Urothelium cell line (cell line): ENCODE data around the gene LEMD2.

Source experiments
- DNase-seq: peaks from one replicate; pipeline ENCODE4 v3.0.0; 2011; ENCODE audit warnings: low spot score, mixed read lengths
- FAIRE-seq: peaks from 2 replicates; lab custom pipeline; 2011; peaks lifted over from hg19 to GRCh38; lab: Jason Lieb, UNC

Gene LEMD2

DNA sequence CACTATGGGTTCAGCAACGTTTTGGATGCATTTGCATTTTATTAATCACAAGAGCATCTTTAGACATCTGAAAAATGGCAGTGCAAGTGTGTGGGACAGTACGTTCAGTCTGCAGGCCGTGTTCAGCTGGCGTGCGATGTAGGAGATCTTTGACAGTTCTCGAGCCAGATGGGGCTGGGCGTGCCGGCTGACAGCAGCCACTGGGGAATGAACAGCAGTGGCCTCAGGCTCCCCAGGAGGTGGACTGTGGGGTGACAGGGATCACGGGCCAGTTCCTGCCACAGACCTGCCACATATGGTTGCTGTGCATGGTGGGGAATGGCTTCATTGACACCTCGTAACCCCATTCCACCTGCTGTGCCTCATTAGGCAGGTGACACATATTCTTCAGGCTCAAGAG is 31.3 kb upstream of the LEMD2 start:
- peak; percentile 59 for FAIRE-seq
- DNase-seq, result no peak

DNA sequence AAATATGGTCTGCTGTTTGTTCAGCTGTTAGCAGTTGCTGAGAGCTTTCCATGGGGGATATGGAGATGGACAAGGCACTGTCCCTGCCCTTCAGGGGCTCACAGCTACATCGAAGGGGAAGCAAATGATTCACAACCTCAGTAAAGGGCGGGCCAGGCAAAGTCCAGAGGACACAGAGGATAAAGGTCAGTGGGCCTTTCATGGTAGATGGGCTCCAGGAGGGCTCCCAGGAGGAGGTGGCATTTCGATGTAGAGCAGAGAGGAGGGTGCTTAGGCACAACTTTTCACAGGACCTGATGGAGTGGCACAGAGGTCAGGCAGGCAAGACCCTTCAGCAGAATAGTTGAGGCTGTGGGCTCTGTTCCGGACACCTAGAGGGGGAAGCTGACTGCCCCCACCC is 30.1 kb upstream of the LEMD2 start:
- DNase-seq (no peak), FAIRE-seq (no peak)

DNA sequence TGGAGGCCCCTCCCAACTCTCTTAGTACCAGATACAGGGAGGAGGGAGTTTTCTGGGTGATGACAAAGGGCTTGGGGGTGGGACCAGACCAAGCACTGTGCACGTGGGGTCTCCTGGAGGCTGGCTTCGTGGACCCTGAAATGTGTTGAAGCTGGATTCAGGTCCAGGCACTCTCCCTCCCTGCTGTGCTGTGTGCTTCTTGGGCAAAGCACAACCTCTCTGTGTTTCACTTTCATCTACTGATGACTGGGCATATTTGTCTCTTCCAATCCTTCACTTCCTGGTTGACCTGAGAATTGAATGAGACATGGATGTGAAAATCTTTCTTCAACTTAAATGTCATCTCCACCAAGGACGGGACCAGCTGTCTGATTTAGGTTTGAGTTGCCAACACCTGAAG is 29.4 kb upstream of the LEMD2 start:
- DNase-seq (no peak), FAIRE-seq (no peak)

DNA sequence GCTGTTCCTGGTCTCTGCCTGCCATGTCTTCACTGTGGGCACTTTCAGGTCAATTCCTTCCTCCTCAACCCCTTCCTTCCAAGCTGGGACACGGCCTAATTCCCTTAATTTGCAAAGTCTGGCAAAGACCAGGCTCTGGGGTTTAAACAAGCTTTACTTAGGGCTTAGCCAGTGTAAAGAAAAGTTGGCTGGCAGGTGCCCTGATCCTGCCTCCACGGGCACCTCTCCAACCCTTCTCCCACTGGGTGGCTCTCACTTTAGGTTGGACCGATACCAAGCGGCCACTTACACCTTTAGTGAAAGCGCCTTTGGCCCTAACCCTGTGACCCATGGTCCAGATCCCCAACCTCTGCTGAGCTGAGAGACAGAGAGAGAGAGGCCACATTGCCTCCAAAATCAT is 28.6 kb upstream of the LEMD2 start:
- DNase-seq (no peak), FAIRE-seq (no peak)

DNA sequence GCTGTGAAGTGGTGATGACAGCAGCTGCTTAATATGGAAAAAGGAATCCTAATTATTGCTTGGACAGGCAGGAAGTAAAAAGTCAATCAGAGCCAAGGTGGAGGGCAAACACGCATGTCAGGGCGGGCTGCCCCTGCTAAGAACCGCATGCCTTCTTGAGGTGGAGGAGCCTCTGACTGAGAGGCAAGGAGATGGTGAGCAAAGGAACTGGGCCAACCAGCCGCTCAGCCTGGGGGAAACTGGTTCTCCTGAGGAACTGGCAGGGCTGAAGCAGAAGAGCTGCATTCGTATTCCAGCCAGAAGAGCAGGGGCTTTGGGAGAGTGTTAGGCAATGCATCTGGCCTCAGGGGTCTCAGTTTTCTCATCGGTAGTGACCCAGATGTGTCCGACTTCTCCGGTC is 28.0 kb upstream of the LEMD2 start:
- no peak for DNase-seq
- no peak for FAIRE-seq

DNA sequence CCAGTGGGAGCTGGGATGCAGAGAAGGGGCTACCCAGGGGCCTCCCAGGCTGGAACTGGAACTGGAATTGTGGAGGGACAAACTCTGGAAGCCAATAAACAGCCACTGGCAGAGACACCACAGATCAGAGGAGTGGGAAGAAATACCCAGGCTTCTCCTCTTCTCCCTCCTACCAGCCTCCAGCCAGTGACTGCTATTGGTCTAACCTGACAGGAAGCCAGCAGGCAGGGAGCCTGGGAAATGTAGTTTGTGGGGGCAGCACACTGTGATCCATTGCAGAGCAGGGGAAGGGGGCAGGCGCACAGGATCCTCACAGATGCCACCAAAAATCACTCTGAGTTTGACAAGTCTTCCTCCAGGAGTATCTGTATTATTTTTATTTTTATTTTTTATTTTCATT is 26.9 kb upstream of the LEMD2 start:
- DNase-seq, result peak; percentile 57
- no peak for FAIRE-seq

DNA sequence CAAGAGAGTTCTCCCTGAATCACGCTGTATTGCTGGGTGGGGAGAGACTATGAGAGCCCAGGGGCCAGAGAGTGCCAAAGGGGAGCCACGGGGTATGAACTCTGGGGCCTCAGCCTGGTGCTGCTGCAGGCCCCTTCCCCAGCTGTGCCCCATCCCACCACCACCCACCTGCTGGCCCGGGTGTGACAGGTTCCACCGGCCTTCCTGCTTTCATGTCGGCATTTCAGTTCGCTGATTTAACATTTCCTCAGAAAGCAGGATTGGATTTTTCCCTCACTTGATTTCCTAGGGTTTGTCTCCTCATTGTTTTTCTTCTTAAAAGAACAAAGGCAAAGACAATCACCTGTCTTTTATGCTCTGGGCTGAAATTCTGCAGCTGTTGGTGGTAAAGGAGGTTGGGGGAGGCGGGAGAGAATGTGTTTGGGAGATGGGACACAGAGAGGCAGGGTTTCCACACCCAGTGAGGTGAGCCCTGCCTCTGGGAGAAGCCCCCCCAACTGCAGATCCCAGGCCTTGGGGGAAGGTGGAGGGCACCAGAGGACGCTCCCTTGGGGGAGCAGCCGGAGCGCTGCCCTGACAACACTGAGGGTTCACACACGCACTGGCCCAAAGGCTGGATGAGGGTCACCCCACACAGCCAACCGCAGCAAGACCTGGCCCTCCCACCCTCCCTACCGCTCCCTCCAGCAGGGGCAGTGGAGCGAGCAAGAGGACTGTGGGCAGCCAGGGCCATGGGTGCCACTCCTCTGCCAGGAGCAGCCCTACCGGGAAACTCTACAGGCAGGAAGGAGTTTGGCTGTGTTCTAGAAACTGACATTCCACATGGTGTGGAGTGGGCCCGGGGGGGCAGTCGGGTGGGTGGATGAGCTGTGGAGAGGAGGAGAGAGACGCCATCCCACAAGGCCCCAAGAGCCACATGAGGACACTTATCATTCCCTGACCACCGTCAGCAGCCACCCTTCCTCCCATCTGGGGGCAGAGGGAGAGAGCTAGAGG is 25.4 kb upstream of the LEMD2 start:
- FAIRE-seq, result no peak
- no peak for DNase-seq

DNA sequence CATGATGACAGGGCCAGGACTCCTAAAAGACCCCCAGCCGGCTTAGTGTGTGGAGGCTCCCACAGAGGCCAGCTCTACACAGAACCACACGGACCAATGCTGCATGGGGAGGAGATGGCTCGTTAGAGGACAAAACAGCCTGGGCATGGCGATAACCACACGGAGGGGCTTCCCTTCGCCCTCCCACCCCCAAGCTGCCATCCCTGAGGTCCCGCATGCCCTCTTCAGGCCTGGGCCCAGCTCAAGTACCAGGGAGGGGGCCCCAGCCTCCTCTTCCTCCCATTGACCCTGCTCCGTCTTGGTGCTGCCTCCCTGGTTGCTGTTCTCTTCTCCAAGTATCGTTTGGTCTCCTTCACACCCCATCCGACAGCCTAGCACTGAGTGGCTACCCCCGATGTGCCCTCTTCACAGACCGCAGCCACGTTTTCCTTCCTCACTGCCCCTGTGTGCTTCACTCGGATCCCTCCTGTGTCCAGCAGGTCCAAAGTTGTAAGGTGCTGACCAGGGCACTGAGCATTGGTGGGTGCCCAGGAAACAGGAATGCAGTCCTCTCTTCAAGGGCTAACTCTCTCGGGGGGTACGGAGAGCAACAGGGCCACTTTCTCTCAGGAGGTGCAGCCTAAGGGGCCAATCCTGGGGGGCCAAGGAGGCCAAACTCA is 24.4 kb upstream of the LEMD2 start:
- FAIRE-seq, result no peak

DNA sequence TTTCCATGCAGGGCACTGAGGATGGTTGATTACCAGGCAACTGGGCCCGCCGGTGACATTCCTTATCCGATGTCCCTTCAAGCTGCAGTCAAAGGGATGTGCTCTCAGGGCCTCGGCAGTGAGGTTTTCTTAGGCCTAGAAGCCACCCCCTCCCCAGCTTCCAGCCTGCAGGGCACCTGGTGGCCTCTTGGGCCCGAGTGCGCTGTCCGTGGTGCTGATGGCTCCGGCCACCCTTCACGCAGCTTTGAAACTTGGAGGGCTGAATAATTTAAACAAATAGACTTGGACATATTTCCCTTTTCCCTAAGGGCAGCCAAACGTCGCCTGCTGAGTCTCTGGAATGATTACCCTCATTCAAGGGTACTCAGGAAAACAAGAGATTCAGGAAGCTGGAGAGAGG is 23.7 kb upstream of the LEMD2 start:
- FAIRE-seq, result no peak

More for the DNA sequence above, 24.4 kb upstream of the LEMD2 start:
- no peak for DNase-seq

DNA sequence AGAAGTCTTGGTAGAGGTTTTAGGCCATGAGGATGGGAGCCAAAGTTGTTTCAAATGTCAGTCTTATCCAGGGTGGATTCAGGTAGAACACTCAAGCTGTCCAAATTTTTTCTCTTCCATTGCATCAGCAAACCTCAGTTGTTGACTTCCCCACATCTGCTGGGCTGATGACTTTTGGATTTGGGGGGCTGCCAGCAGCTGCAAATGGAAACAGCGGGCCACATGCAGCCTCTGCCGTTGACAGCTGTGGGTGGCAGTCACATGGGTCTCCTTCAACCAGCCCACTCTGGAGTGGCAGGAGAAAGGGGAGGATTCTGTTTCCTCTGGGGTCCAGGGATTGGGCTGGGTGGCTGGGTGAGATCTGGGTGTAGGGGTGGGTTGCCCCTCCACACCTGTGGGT is 20.7 kb upstream of the LEMD2 start:
- no peak for FAIRE-seq
- DNase-seq, result no peak

More for the DNA sequence above, 23.7 kb upstream of the LEMD2 start:
- DNase-seq, result peak; percentile 79

DNA sequence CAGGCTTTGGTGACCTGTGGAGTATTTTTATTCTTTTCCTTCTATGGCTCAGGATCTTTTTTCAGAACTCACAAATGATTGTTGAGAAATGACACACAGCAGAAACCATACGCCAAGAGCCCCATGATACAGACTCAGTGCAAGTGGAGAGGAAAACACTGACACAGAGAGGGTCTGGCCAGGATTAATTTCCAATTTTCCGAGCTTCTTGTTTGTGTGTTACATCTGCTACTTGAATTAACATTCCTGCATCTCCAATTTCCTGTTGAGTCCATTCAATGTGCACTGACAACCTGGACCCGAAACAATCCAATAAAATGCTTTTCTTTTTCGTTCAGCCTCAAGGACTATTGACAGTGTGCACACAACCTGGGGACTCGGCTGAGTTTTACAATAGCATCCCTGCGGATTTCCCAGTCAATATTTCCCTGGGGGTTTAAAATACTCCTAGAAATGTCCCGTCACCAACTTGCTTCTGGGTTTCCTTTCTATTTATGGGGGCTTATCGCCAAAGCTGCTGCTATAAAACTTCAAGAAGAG is 19.8 kb upstream of the LEMD2 start:
- no peak for FAIRE-seq
- no peak for DNase-seq

DNA sequence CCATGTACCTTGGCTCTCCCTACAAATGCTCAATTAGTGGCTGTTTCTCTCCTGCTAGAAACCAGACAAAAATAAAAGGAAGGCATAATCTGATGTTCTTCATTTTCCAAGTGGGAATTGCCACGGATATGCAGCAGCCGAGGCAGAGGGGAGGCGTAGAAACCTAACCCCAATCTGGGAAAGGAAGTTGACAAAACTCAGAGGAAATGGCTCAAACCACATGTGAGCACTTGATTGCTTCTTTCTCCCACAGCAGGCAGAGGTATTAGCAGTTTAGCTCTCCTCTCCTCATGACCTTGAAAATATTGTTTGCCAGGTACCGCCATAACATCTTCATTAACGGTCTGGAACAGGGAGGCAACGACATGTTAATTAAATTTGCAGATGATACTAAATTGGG is 18.7 kb upstream of the LEMD2 start:
- no peak for DNase-seq
- no peak for FAIRE-seq

DNA sequence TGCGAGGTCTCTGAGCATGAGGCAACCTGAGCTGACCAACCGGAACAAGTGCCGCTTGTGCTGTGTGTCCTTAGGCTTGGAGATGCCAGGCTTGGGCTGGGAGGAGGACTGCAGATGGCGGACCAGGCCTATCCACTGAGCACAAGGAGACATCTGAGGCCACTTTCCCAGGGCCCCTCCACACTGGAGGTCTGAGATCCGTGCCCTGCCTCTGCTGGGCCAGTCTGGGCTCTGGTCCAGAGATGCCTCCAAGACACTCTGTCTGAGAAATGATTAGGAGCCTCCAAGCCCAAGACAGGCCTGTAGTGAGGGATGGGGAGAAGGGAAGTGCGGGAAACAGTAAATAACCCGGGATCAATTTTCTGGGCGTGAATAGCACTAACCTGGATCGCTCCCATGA is 17.9 kb upstream of the LEMD2 start:
- FAIRE-seq (no peak), DNase-seq (no peak)

DNA sequence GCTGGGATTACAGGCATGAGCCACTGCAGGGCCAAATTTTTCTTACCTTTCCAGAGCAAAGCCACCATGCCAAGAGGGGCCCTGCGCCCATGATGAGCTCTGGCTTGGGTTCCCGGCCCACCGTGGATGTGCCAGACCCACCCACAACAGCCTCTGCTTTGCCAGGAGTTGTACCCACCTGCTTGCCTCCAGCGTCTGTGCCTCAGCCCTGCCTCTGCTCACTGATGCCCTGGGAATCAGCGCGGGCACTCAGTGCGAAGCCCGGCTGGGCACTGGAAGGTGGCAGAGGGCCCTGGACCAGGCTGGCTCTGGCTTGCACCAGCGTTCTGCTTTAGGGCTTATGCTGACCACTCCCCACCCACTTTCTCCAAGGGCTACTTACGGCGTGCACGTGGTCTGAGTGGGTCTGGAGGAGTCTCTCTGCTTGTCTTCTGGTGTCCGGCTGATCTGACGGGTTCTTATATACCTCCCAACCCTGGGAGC is 14.7 kb upstream of the LEMD2 start, which contains the start of gene MLN:
TSS of gene MLN (minus strand) at position 433 of the 483 bp plus-strand sequence. CDS start 2,840 bp downstream, outside the sequence.
- DNase-seq, result no peak
- FAIRE-seq, result no peak

DNA sequence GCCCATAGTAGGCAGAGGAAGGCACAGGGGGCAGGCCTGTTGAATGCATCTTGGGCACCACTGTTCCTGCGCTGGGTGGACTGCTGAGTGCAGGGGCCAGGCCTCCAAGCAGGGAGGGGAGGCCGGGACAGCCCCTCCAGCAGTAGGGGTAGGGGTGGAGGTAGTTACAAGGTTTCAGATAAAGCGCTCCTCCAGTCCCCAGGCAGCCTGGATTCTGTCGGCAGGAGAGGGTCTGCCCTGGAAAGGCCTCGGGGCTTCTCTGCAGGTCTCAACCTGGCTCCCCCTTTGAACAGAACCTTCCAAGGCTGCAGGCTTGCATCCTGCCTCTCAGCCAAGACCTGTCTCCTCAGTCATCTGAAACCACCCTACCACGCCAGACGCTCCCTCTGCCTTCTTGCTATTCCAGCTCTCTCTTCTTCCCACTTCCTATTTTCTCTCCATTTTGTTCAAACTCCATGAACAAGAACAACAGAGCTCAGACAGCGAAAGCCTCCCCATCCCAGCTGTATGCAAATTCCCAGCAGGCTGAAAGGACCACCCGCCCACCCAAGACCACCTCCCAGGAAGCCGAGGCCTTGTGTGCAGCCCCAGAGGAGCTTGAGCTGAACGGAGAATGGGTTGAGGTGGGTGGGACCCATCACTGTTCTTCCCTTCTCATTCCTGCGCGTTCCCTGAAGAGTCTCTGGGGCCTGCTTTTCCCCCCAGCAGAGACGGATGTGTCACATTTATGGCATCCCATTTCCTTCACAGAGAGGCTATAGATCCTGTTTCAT is 13.4 kb upstream of the LEMD2 start:
- FAIRE-seq (no peak), DNase-seq (no peak)

DNA sequence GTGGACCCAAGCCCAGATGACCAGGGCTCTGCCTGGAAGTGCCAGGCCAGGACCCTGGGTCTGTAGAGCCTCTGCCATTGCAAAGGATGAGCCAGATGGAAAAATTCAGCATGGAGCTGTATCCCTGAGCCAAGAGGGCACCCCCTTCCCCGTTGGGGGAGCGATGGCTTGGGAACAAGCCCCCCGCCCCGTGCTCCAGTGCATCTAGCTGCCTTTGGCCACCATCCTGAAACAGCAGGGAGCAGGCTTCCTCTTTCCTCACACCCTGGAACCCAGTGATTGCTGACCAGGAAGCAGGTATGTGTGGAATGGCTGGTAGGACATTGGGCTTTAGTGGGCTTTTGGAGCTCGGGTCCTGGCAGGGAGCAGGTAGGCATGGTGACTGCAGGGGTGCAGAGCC is 12.7 kb upstream of the LEMD2 start:
- no peak for FAIRE-seq
- no peak for DNase-seq

DNA sequence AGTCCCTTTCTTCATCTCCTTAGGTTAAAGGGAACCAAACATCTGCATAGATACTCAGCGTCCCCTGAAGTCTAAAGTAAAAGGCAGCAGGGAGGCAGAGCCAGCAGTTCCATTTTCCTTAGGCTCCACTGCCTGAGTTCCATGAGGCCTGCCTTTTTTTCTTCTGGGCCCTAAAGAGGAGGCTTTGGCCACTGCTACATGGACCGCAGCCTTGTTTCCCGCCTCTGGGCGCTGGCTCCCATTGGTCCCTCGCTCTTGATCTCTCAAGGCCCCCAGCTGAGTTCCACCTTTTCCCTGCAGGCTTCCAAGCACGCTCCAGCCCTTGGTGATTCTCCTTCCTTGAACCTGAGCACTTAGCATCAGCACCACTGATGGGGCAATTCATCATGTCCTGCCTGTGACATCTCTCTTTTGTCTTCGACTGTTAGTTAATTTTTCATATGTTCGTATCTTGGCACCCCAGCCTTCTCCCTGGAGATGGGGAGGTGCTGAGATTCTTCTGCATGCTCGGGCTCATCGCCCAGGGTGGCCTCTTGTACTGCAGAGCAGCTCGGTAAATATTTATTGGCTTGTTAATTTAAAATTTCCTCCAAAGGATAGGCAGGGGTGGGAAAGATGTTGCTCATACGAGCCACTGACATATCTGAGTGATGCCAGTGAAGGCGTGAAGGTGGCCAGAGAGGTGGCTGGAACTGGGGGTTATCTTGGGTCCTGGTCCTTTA is 11.5 kb upstream of the LEMD2 start:
- FAIRE-seq (no peak), DNase-seq (no peak)

DNA sequence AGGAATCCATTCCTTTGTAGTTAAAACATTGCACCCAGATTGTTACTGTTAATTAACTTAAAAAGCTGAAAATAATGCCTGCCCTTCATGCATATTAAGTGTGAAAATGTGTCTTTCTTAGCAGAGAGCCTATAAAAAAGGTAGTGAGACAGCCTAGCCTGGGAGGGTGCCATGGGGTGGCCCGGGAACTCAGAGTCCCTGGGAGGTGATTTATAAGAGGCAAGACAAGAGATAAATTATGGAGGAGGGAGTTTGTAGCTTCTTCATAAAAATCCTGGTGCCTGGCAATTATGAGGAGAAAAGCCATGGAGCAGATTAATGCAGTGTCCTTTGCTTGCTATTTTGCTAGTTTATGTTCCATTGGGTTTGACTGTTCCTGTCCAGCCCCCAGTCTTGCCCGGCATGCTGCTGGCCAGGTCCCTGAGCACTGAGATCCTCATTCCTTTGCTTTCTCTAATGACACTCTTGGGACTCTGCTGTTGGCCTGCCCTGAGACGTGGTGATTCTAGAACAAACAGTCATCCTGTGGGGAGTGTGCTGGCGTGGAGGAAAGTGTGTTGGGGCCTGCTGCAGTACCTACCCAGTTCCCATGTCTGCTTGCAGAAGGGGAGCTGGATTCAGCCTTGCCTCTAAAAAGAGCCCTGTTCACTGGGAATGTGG is 10.7 kb upstream of the LEMD2 start:
- FAIRE-seq (no peak), DNase-seq (no peak)

DNA sequence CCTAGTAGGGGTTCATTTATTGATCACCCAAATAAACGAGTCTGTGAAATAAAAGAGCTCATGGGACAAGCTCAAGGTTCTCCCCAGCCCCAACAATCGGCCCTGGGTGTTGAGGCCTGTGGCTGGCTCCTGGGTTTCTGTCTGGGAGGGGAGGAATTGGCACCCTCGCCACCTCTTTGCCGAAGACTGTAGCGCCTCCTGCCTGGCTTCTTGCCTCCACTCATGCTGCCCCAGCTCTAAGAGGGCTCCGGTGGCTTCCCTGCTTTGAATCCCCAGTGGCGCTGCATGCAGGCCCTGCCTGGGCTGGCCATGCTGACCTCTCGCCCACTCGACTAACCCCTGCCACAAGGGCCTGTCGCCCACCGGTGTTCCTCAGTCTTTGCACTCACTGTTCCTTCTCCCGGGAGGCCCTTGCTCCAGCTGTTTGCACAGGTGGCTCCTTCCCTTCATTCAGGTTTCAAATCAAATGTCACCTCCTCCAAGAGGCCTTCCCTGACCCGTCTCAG is 9.5 kb upstream of the LEMD2 start:
- no peak for FAIRE-seq
- no peak for DNase-seq
